ENCODE data around the gene WDFY3.

- TF ChIP-seq CTCF (IDR thresholded peaks at IDR 0.05) (no peak), POLR2A (IDR thresholded peaks at IDR 0.05) (no peak), POLR2AphosphoS5 (IDR thresholded peaks at IDR 0.05) (no peak)
These were observed 27.8 kb upstream of the WDFY3 start for GRCh38 chr4:84994280-84994679.
